Lower leg skin (tissue), 4 donors: ENCODE data around the gene CHAF1B. TPM values are rescaled to one million over a fixed set of nuclear protein-coding genes. Genes with fewer than 3 reads are reported as not detected.

ENCODE experiments used
- DNase-seq, 2 donors: peaks; one replicate each; pipeline ENCODE4 v3.0.0-alpha.2; 2019; ENCODE audit warnings: low spot score in 2 of 2
- H3K4me3 ChIP-seq: fragments of 200-600 bp; sonication (generic); 2 replicates; pipeline ENCODE4 v1.5.1; 2017; ENCODE audit warnings: mild to moderate bottlenecking, low read depth; ENCODE audit not compliant: poor library complexity, severe bottlenecking
- CTCF ChIP-seq, 3 donors: fragments of 450-650 bp; IDR thresholded peaks; one replicate each; pipeline ENCODE4 v1.5.1; 2016; ENCODE audit warnings: antibody characterized with exemption in 3 of 3, mild to moderate bottlenecking in 3 of 3, moderate library complexity in 2 of 3
- POLR2A ChIP-seq, 2 donors: fragments of 450-650 bp; IDR thresholded peaks; one replicate each; pipeline ENCODE4 v1.6.1; 2016 to 2017; ENCODE audit warnings: antibody characterized with exemption in 2 of 2, mild to moderate bottlenecking in 1 of 2, moderate library complexity in 1 of 2
- WGBS, 2 donors: methylation state at CpG; one replicate each; pipeline ENCODE4 v1.1.5; 2018; 5-methylcytosine and 5-hydroxymethylcytosine counted together
- intact Hi-C: fragments of 100-400 bp; cut with DNase I; formaldehyde crosslinking; loops from one replicate; pipeline ENCODE4 v1.15.0; 2023; ENCODE audit warnings: low total_unique reads
- total RNA-seq, 4 donors: library from RNA; depleted of rRNA; stranded (reverse); fragments of >200 nt; gene quantifications; one replicate each; pipeline ENCODE4 v1.1.0, GENCODE V29; 2016

CHAF1B gene
- total RNA-seq, 4 donors from 2014 or later: 1.6 to 3.0 (median 2.1) TPM

- WGBS, 2 donors: 95 to 96% methylated on average over 2 of the region's 2 CpGs
- no peak for TF ChIP-seq CTCF (IDR thresholded peaks at IDR 0.05)
- TF ChIP-seq POLR2A (IDR thresholded peaks at IDR 0.05): no peak
- DNase-seq: no peak
- no peak overlapping the region for H3K4me3 ChIP-seq
- intact Hi-C loops: no loop called here
Observed at GRCh38 chr21:36359185-36359584, 26.0 kb upstream of the CHAF1B start.

GRCh38 chr21:36369064-36369685, 16.0 kb upstream of the CHAF1B start:
- TF ChIP-seq POLR2A (IDR thresholded peaks at IDR 0.05): no peak
- no peak for TF ChIP-seq CTCF (IDR thresholded peaks at IDR 0.05)
- DNase-seq: no peak
- 84 to 90% methylated on average over 7 of the region's 7 CpGs for WGBS, 2 donors
- intact Hi-C loops: no loop called here
- no peak overlapping the region for H3K4me3 ChIP-seq

- no peak overlapping the region for H3K4me3 ChIP-seq
- TF ChIP-seq CTCF (IDR thresholded peaks at IDR 0.05) (no peak), POLR2A (IDR thresholded peaks at IDR 0.05) (no peak)
- no peak for DNase-seq
- intact Hi-C loops: no loop called here
Observed at GRCh38 chr21:36375994-36376393, 9.2 kb upstream of the CHAF1B start.

- TF ChIP-seq CTCF (IDR thresholded peaks at IDR 0.05) (no peak), POLR2A (IDR thresholded peaks at IDR 0.05) (no peak)
- DNase-seq: no peak
- 65 to 67% methylated on average over 7 of the region's 7 CpGs for WGBS, 2 donors
Observed at GRCh38 chr21:36377391-36377842, 7.8 kb upstream of the CHAF1B start.

GRCh38 chr21:36379251-36379650, 5.9 kb upstream of the CHAF1B start:
- TF ChIP-seq POLR2A (IDR thresholded peaks at IDR 0.05): no peak
- TF ChIP-seq CTCF (IDR thresholded peaks at IDR 0.05): no peak
- intact Hi-C loops: no loop called here
- 95 to 97% methylated on average over 6 of the region's 6 CpGs for WGBS, 2 donors
- no peak overlapping the region for H3K4me3 ChIP-seq
- DNase-seq: no peak

More at GRCh38 chr21:36377391-36377842, 7.8 kb upstream of the CHAF1B start:
- H3K4me3 ChIP-seq: no peak overlapping the region
- intact Hi-C loops: no loop called here
